ENCODE results near the gene SENP5.

SENP5 gene

DNA sequence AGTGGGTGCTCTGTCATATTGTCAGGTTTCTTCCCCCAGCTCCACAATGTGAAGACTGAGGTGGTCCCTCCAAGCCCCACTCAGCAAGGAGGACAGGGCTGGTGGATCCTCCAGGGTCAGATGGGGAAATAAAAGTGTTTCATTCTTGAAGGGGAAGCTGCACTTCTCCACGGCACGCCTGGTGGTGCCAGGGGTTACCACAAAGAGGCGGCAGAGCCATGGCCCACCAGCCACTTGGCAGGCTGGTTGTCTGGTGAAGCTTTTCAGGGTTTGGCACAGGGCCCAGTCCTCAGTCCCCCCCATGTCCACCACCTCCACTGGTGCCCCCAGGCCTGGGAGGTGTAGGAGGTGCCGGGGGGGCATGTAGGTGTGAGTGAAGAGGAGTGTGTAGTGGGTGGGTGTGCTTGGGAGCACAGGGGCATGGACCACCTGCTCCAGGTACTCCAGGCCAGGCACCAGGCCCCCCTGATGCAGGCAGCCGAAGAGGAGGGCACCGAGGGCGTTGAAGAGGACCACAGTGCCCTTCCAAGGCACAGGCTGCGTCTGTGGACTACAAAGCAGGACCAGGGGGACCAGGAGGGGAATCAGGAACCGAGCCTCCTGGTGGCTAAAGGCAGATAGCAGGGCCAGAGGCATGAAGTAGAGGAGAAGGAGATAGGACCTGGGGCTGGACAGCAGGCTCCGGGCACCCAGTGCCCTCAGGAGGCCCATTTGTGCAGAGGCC is 79.6 kb downstream of the SENP5 start:
- Histone ChIP-seq H3K36me3 (ENCODE audit: insufficient read depth, low read length) (peaks cover 14% of the 10 kb centered on the region), H3K4me3 (ENCODE audit: low read depth in 1 of 2, low read length in 2 of 2) (no peak overlapping the region), H3K27me3 (ENCODE audit: insufficient read depth, low read length, poor library complexity) (no peaks in the 10 kb centered on the region), H3K9ac (ENCODE audit: low read depth, low read length) (no peak overlapping the region), H4K20me1 (ENCODE audit: insufficient read depth, low read length) (peaks cover 11% of the 10 kb centered on the region; the same call in 1 of the 2 replicates), H3K4me2 (ENCODE audit: insufficient read depth, low read length) (no peak overlapping the region), H3K4me1 (ENCODE audit: insufficient read depth, low read length) (peaks cover 14% of the 10 kb centered on the region), H3K79me2 (ENCODE audit: insufficient read depth, low read length) (peaks cover 19% of the 10 kb centered on the region), H3K9me3 (ENCODE audit: insufficient read depth, low read length, severe bottlenecking) (no peaks in the 10 kb centered on the region), H2AFZ (ENCODE audit: low read depth, low read length) (no peak overlapping the region), H3K27ac (ENCODE audit: low read length) (no peak overlapping the region)
- ATAC-seq (ENCODE audit: insufficient read depth, low read depth) (no peak), DNase-seq (no peak)
- TF ChIP-seq EZH2 (IDR thresholded peaks at IDR 0.05; ENCODE audit: borderline replicate concordance, low read depth, low read length, severe bottlenecking) (no peak), CTCF (IDR thresholded peaks at IDR 0.05; ENCODE audit: borderline replicate concordance, extremely low read depth, low read length, poor library complexity, severe bottlenecking) (peak; percentile 18)

DNA sequence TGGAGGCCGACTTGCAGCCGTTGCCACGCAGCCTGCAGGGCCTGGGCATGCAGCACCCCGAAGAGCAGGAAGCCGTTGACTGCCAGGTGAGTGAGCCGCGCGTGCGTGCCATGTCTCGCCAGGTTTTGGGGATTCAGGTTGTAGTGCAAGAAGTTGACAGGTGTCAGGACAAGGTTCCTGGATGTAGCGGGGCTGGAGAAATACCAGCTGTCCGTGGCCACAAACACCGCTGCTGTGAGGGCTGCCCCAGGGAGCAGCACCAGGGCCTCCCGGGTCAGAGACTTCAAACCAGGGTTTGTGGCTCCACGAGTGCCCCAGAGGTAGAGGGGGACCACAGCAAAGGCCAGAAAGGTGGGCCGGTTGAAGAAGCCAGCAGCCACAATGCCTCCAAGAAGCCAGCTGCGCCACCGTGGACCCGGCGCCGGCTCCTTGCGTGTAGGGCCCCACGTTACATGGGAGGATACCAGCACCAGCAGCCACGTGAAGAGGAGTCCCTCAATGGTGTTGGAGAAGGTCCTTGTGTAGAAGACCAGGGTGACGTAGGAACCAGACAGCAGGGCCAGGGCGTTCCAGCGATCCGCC is 80.2 kb downstream of the SENP5 start:
- peaks cover 9% of the 10 kb centered on the region; the same call in 1 of the 2 replicates for H4K20me1 ChIP-seq (ENCODE audit: insufficient read depth, low read length)
- peaks cover 10% of the 10 kb centered on the region for H3K36me3 ChIP-seq (ENCODE audit: insufficient read depth, low read length)
- H3K4me1 ChIP-seq (ENCODE audit: insufficient read depth, low read length): peaks cover 14% of the 10 kb centered on the region
- no peak overlapping the region for H3K27ac ChIP-seq (ENCODE audit: low read length)
- DNase-seq: no peak
- H2AFZ ChIP-seq (ENCODE audit: low read depth, low read length): no peak overlapping the region
- H3K9me3 ChIP-seq (ENCODE audit: insufficient read depth, low read length, severe bottlenecking): no peaks in the 10 kb centered on the region
- H3K27me3 ChIP-seq (ENCODE audit: insufficient read depth, low read length, poor library complexity): no peaks in the 10 kb centered on the region
- no peak for TF ChIP-seq EZH2 (IDR thresholded peaks at IDR 0.05; ENCODE audit: borderline replicate concordance, low read depth, low read length, severe bottlenecking)
- no peak for TF ChIP-seq CTCF (IDR thresholded peaks at IDR 0.05; ENCODE audit: borderline replicate concordance, extremely low read depth, low read length, poor library complexity, severe bottlenecking)
- peaks cover 14% of the 10 kb centered on the region for H3K79me2 ChIP-seq (ENCODE audit: insufficient read depth, low read length)
- no peak for ATAC-seq (ENCODE audit: insufficient read depth, low read depth)
- H3K9ac ChIP-seq (ENCODE audit: low read depth, low read length): no peak overlapping the region
- no peak overlapping the region for H3K4me3 ChIP-seq (ENCODE audit: low read depth in 1 of 2, low read length in 2 of 2)
- H3K4me2 ChIP-seq (ENCODE audit: insufficient read depth, low read length): no peak overlapping the region

DNA sequence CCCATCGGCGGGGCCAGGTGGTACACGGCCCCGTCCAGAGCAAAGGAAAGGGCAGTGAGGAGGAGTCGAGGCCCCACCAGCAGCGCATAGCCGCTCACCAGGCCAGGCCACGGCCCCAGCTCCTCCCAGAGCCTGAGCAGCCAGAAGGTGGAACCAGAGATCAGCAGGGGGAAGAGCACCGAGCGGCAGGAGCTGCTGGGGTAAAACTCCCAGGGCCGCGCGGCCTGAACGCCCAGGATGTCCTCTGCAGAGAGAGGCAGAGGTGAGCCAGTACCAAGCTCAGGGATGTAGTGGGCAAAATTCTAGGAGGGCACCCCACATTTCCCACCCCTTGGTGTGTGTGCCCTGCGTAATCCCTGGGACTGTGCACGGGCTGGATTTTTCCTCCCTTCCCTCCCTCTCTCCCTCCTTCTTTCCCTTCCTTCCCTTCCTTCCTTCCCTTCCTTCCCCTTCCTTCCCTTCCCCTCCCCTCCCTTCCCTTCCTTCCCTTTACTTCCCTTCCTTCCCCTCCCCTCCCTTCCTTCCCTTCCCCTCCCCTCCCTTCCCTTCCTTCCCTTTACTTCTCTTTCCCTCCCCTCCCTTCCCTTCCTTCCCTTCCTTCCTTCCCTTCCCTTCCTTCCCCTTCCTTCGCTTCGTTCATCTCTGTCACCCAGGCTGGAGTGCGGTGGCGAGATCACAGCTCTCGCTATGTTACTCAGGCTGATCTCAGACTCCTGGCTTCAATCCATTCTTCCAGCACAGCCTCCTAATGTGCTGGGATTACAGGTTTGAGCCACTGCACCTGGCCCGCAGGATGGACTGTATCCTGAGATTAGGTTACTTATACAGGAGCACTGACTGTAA is 80.9 kb downstream of the SENP5 start:
- no peak for DNase-seq
- peak; percentile 44; the same call in 2 of the 3 replicates for ATAC-seq (ENCODE audit: insufficient read depth, low read depth)
- Histone ChIP-seq H3K4me2 (ENCODE audit: insufficient read depth, low read length) (no peak overlapping the region), H3K27me3 (ENCODE audit: insufficient read depth, low read length, poor library complexity) (no peaks in the 10 kb centered on the region), H3K9me3 (ENCODE audit: insufficient read depth, low read length, severe bottlenecking) (no peaks in the 10 kb centered on the region), H3K9ac (ENCODE audit: low read depth, low read length) (no peak overlapping the region), H2AFZ (ENCODE audit: low read depth, low read length) (no peak overlapping the region), H3K27ac (ENCODE audit: low read length) (no peak overlapping the region), H3K79me2 (ENCODE audit: insufficient read depth, low read length) (peaks cover 7% of the 10 kb centered on the region), H4K20me1 (ENCODE audit: insufficient read depth, low read length) (peaks cover 2% of the 10 kb centered on the region; the same call in 1 of the 2 replicates), H3K36me3 (ENCODE audit: insufficient read depth, low read length) (peaks cover 5% of the 10 kb centered on the region), H3K4me3 (ENCODE audit: low read depth in 1 of 2, low read length in 2 of 2) (no peak overlapping the region), H3K4me1 (ENCODE audit: insufficient read depth, low read length) (peaks cover 8% of the 10 kb centered on the region)
- no peak for TF ChIP-seq EZH2 (IDR thresholded peaks at IDR 0.05; ENCODE audit: borderline replicate concordance, low read depth, low read length, severe bottlenecking)
- peak; percentile 35 for TF ChIP-seq CTCF (IDR thresholded peaks at IDR 0.05; ENCODE audit: borderline replicate concordance, extremely low read depth, low read length, poor library complexity, severe bottlenecking)

Measured in DND-41 (cell line).